Osteoblast (primary cell): Measurements from ENCODE around the gene TPGS2. TPM values are rescaled to one million over a fixed set of nuclear protein-coding genes. Genes with fewer than 3 reads are reported as not detected.

ENCODE experiments used
- DNase-seq: peaks from one replicate; pipeline ENCODE4 v3.0.0; 2011; ENCODE audit warnings: low spot score, mixed read lengths; ENCODE audit not compliant: insufficient read length; ENCODE audit errors: missing footprints
- H2AFZ ChIP-seq: 2 replicates; pipeline ENCODE4 v1.6.0; 2011; ENCODE audit warnings: mild to moderate bottlenecking, low read length
- H3K27ac ChIP-seq: 2 replicates; pipeline ENCODE4 v1.5.1; 2011; ENCODE audit warnings: mild to moderate bottlenecking, low read depth, low read length, moderate library complexity
- H3K27me3 ChIP-seq: 2 replicates; pipeline ENCODE4 v1.6.0; 2012; ENCODE audit warnings: mild to moderate bottlenecking, control low read depth, inconsistent platforms, low read length, moderate library complexity; ENCODE audit not compliant: insufficient read depth
- H3K36me3 ChIP-seq: 2 replicates; pipeline ENCODE4 v1.5.1; 2011; ENCODE audit warnings: mild to moderate bottlenecking, low read length, control low read depth, moderate library complexity; ENCODE audit not compliant: insufficient read depth
- H3K4me1 ChIP-seq: 2 replicates; pipeline ENCODE4 v1.5.1; 2011; ENCODE audit warnings: mild to moderate bottlenecking, low read length, control low read depth, moderate library complexity; ENCODE audit not compliant: insufficient read depth
- H3K4me2 ChIP-seq: 2 replicates; pipeline ENCODE4 v1.6.0; 2011; ENCODE audit warnings: mild to moderate bottlenecking, low read length; ENCODE audit not compliant: insufficient read depth
- H3K4me3 ChIP-seq: fragments of 200-600 bp; sonication (generic); 3 replicates; pipeline ENCODE4 v1.5.1; 2012; ENCODE audit warnings: mild to moderate bottlenecking, low read length, inconsistent platforms; ENCODE audit not compliant: insufficient read depth
- H3K79me2 ChIP-seq: 2 replicates; pipeline ENCODE4 v1.6.0; 2012; ENCODE audit warnings: mild to moderate bottlenecking, low read length, control low read depth, inconsistent platforms; ENCODE audit not compliant: insufficient read depth
- H3K9me3 ChIP-seq: 2 replicates; pipeline ENCODE4 v1.5.1; 2011; ENCODE audit warnings: low read depth, low read length, control low read depth
- H4K20me1 ChIP-seq: 2 replicates; pipeline ENCODE4 v1.6.0; 2012; ENCODE audit warnings: mild to moderate bottlenecking, low read length, control low read depth; ENCODE audit not compliant: insufficient read depth
- CTCF ChIP-seq: IDR thresholded peaks from 2 replicates; pipeline ENCODE4 v1.5.1; 2011; ENCODE audit warnings: mild to moderate bottlenecking, low read depth, low read length, moderate library complexity; ENCODE audit errors: extremely low read depth
- total RNA-seq: library from RNA; depleted of rRNA; stranded (reverse); fragments of >200 nt; gene quantifications from 2 replicates; pipeline ENCODE4 v1.2.3, GENCODE V29; 2012

TPGS2 gene
- total RNA-seq, 1 donor = 98.8 TPM

DNA sequence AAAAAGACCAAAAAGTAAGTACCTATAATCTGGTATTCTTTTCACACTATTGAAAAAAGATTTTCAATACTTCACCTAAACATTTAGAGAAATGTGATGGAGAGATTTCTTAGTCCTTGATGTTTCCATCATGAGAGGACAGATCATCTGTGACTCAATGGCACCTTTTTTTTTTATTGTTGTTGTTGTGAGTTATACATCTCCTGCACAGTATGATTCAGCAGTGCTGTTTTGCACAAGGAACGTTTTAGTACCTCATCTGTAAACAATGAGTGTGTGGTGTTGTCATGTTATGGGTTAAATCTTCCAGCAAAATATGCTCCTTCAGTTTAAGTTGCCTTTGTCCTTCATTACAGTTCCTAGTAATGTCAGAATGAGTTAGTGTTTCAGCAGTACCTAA lies 2.3 kb upstream of the TPGS2 start:
- DNase-seq = no peak
- no peak overlapping the region for H3K4me2 ChIP-seq

GRCh38 chr18:36830158-36830495 lies 1.3 kb upstream of the TPGS2 start:
- TF ChIP-seq CTCF = no peak
- H2AFZ ChIP-seq = peak overlapping the region; percentile 99
- peak overlapping the region; percentile 99 for H3K4me3 ChIP-seq
- no peak for DNase-seq
- H3K27me3 ChIP-seq = no peaks in the 10 kb centered on the region
- H3K4me1 ChIP-seq = peaks cover 7% of the 10 kb centered on the region
- H3K79me2 ChIP-seq = peaks cover 34% of the 10 kb centered on the region
- H3K27ac ChIP-seq = peak overlapping the region; percentile 87
- H4K20me1 ChIP-seq = no peaks in the 10 kb centered on the region
- no peaks in the 10 kb centered on the region for H3K36me3 ChIP-seq
- H3K4me2 ChIP-seq = peak overlapping the region; percentile 88
- no peaks in the 10 kb centered on the region for H3K9me3 ChIP-seq

More for the DNA sequence above, 2.3 kb upstream of the TPGS2 start:
- peaks cover 7% of the 10 kb centered on the region for H3K4me1 ChIP-seq
- H3K36me3 ChIP-seq = no peaks in the 10 kb centered on the region
- H3K27me3 ChIP-seq = no peaks in the 10 kb centered on the region
- H3K9me3 ChIP-seq = no peaks in the 10 kb centered on the region
- peaks cover 34% of the 10 kb centered on the region for H3K79me2 ChIP-seq
- H3K4me3 ChIP-seq = no peak overlapping the region
- TF ChIP-seq CTCF = no peak
- no peak overlapping the region for H3K27ac ChIP-seq
- no peak overlapping the region for H2AFZ ChIP-seq
- no peaks in the 10 kb centered on the region for H4K20me1 ChIP-seq

DNA sequence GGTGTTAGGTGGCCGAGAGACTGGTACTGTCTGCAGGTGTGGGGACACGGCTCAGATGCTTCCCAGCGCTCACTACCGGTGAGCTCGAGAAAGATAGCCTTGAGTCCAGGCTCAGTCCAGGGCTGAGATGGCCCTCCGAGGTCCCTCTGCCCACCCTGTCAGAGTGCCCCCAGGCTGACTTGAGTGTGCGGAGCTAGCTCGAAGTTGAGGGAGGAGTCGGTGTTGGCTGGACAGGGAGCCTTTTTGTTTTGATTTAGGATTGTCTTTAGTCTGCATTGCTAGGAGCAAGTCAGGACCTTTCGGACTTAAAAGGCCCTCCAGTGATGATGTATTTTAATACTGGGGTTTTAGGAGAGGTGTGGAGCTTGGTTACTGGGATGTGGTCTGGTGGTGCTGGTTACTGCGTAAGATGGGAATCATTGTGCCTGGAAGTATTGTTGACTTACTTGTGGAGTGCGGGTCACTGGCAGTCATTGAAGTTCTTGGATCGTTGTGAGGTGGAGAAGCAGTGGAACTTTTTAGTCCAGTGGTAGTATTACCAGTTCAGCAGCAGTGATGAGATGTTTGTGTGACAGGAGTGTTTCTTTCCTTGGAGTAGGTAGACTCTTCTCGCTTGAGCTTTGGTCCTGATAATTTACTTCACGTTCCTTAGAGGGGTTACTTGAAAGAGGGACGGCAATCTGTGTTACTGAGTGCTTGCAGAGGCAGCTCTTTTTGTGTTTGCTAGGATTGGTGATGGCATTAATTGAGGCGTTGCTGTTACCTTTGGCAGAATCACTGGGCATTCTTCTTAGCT lies 758 bp upstream of the TPGS2 start:
- Histone ChIP-seq H3K4me1 (peaks cover 7% of the 10 kb centered on the region), H3K4me2 (peak overlapping the region; percentile 88), H3K4me3 (peak overlapping the region; percentile 99), H3K27me3 (no peaks in the 10 kb centered on the region), H2AFZ (peak overlapping the region; percentile 99), H3K9me3 (no peaks in the 10 kb centered on the region), H4K20me1 (no peaks in the 10 kb centered on the region), H3K79me2 (peaks cover 34% of the 10 kb centered on the region), H3K36me3 (no peaks in the 10 kb centered on the region), H3K27ac (peak overlapping the region; percentile 87)
- no peak for TF ChIP-seq CTCF
- peak; percentile 81 for DNase-seq

DNA sequence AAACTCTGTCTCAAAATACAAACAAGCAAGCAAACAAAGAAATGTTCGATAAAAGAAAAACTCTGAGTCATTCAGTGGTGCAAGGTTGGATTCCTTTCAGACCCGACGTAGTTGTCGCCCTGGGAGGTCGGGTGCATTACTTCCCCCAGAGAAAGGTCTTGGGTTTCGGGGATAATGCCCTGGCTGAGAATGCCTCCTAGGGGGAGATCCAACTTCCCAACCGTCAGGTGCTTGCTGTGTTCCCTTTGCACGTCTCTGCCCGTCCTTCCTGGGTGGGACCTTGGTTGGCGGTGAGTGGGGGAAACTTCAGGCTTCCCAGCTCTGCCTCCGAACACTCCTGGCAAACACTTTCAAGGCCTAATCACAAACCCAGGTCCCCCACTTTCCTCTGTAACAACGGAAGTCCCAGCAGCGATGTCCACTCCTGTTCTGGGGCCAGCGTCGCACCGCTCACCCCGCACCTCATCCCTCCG lies 609 bp downstream of the TPGS2 start:
- Histone ChIP-seq H3K4me2 (peak overlapping the region; percentile 88), H3K27me3 (no peaks in the 10 kb centered on the region), H3K79me2 (peaks cover 34% of the 10 kb centered on the region), H4K20me1 (no peaks in the 10 kb centered on the region), H2AFZ (peak overlapping the region; percentile 99), H3K36me3 (no peaks in the 10 kb centered on the region), H3K27ac (peak overlapping the region; percentile 87), H3K9me3 (no peaks in the 10 kb centered on the region), H3K4me1 (peaks cover 7% of the 10 kb centered on the region), H3K4me3 (peak overlapping the region; percentile 99)
- no peak for TF ChIP-seq CTCF
- peak; percentile 25 for DNase-seq
